Heart left ventricle (tissue), 16 donors: ENCODE data around the gene ENOX1. TPM values are rescaled to one million over a fixed set of nuclear protein-coding genes. Genes with fewer than 3 reads are reported as not detected.

Source experiments
- ATAC-seq, 4 donors: fragments of 200-7000 bp; cut with Tn5 transposase; one replicate each; pipeline ENCODE4 v1.9.1; 2020 to 2022; ENCODE audit warnings: moderate library complexity in 4 of 4, mild to moderate bottlenecking in 3 of 4, moderate number of reproducible peaks in 1 of 4
- DNase-seq, 5 donors: peaks; one replicate each; pipeline ENCODE4 v3.0.0-alpha.2; 2020
- H3K27ac ChIP-seq, 12 donors: fragments of 200-600 bp; sonication (generic) in 4 of 12; one replicate each; pipeline versions ENCODE4 v1.5.0 to v1.8.0; 2016 to 2022; ENCODE audit warnings: mild to moderate bottlenecking in 2 of 12
- H3K27me3 ChIP-seq, 9 donors: fragments of 200-600 bp; sonication (generic) in 2 of 9; one replicate each; pipeline versions ENCODE4 v1.5.1 to v1.8.0; 2016 to 2022; ENCODE audit warnings: mild to moderate bottlenecking in 3 of 9
- H3K36me3 ChIP-seq, 9 donors: fragments of 200-600 bp; sonication (generic) in 2 of 9; one replicate each; pipeline versions ENCODE4 v1.5.0 to v1.8.0; 2018 to 2022; ENCODE audit warnings: mild to moderate bottlenecking in 2 of 9
- H3K4me1 ChIP-seq, 12 donors: fragments of 200-600 bp; sonication (generic) in 4 of 12; one replicate each; pipeline versions ENCODE4 v1.5.0 to v1.8.0; 2016 to 2022; ENCODE audit warnings: mild to moderate bottlenecking in 3 of 12
- H3K4me3 ChIP-seq, 12 donors: fragments of 200-600 bp; sonication (generic) in 4 of 12; one replicate each; pipeline versions ENCODE4 v1.5.0 to v1.8.0; 2017 to 2022; ENCODE audit warnings: mild to moderate bottlenecking in 9 of 12, moderate library complexity in 4 of 12
- H3K9me3 ChIP-seq, 12 donors: fragments of 200-600 bp; sonication (generic) in 4 of 12; one replicate each; pipeline versions ENCODE4 v1.5.0 to v1.8.0; 2016 to 2022; ENCODE audit warnings: mild to moderate bottlenecking in 1 of 12
- CTCF ChIP-seq, 12 donors: fragments of 200-600 bp; sonication (generic) in 4 of 12; IDR thresholded peaks; one replicate each; pipeline versions ENCODE4 v1.5.0 to v1.8.0; 2018 to 2022; ENCODE audit warnings: antibody characterized with exemption in 12 of 12, mild to moderate bottlenecking in 5 of 12
- POLR2A ChIP-seq, 2 donors: fragments of 450-650 bp; IDR thresholded peaks; one replicate each; pipeline ENCODE4 v1.6.1; 2017; ENCODE audit warnings: antibody characterized with exemption in 2 of 2, mild to moderate bottlenecking in 2 of 2, moderate library complexity in 2 of 2
- WGBS, 4 donors: extraction: QIAGEN DNeasy Blood & Tissue Kit in 2 of 4; methylation state at CpG; one replicate each; pipeline versions ENCODE4 v1.1.5 to v1.1.7; 2013 to 2018; 5-methylcytosine and 5-hydroxymethylcytosine counted together
- intact Hi-C, 10 donors: fragments of 100-400 bp; cut with DNase I; formaldehyde crosslinking; loops; one replicate each; pipeline versions ENCODE4 v1.11.1 to v1.14.2; 2022
- polyA plus RNA-seq, 2 donors: library from polyadenylated mRNA; stranded (reverse); fragments of 200-250 nt; gene quantifications; one replicate each; pipeline ENCODE4 v1.2.3, GENCODE V29; 2013
- total RNA-seq, 9 donors: library from RNA; depleted of rRNA in 2 of 9; stranded (reverse); fragments of >200 nt in 2 of 9; fragmentation: NEBNext Ultra II Directional in 3 of 9; extraction: Animal tissue kit (Norgen Biotek cat#: 25700) in 3 of 9; gene quantifications; one replicate each; pipeline versions ENCODE4 v1.1.0 to v1.2.4, GENCODE V29; 2016 to 2023
- donor health status: ischemic (EF 13 %, LVEDD 7.1; RV severe dilation, severe dysfunction).
- donor health status: healthy with polysubstance abuse.
- donor health status: DM: no; HTN: yes; CAD: no.
- donor health status: DM: no; HTN: no; CAD: no.
- donor health status: ischemic (EF 25% LVEDD 6.9; RV normal size, moderate dysfunction).
- donor health status: ischemic (EF 25% LVEDD 5.7; RV mildly dilated, moderate dysfunction).
- donor health status: healthy.
- donor health status: DM: yes; HTN: yes; CAD: no.
- donor health status: ischemic (EF 35%, LVEDD 5.7; RV mildly dilated, moderate dysfunction).
- donor health status: nonischemic (EF 11% LVEDD 7.7; RV severe dilation, severe dysfunction).
- donor health status: DM: yes; HTN: yes; CAD: no.
- donor health status: PGD.
- donor health status: ischemic (EF 29% LVEDD 5.4; RV normal size, mild dysfunction).
- donor health status: nonischemic (EF 23%, LVEDD 6.1; RV moderate dilation, normal function).

The ENOX1 gene
- total and polyA plus RNA-seq, 11 donors = 2.0 to 10.1 (median 5.4) TPM

GRCh38 chr13:43316281-43316680 lies 470.5 kb downstream of the ENOX1 start:
- peaks cover 0 to 5% (median 0%) of the 10 kb centered on the region in 9 donors for H3K36me3 ChIP-seq
- H3K4me1 ChIP-seq = peaks cover 0 to 14% (median 6%) of the 10 kb centered on the region in 12 donors
- no peaks in the 10 kb centered on the region for H3K27me3 ChIP-seq
- ATAC-seq = no peak
- no peak for TF ChIP-seq CTCF (IDR thresholded peaks at IDR 0.05)
- TF ChIP-seq POLR2A (IDR thresholded peaks at IDR 0.05) = no peak
- intact Hi-C loops = loop anchor here in 1 of 10 donors (10.0 kb wide), 1 partner anchor 209 kb away; no protein-coding TSS in a partner anchor
- H3K4me3 ChIP-seq = no peak overlapping the region
- WGBS, 4 donors = 77 to 85% (median 79%) methylated on average over 2 of the region's 2 CpGs
- no peak overlapping the region for H3K27ac ChIP-seq
- no peak for DNase-seq
- no peaks in the 10 kb centered on the region for H3K9me3 ChIP-seq

GRCh38 chr13:43315522-43315921 lies 471.2 kb downstream of the ENOX1 start:
- Histone ChIP-seq H3K4me3 (no peak overlapping the region), H3K4me1 (peaks cover 0 to 14% (median 6%) of the 10 kb centered on the region in 12 donors), H3K27me3 (no peaks in the 10 kb centered on the region), H3K36me3 (no peaks in the 10 kb centered on the region), H3K27ac (no peak overlapping the region), H3K9me3 (no peaks in the 10 kb centered on the region)
- ATAC-seq (no peak), DNase-seq (no peak)
- 90 to 93% (median 92%) methylated on average over 5 of the region's 5 CpGs for WGBS, 4 donors
- TF ChIP-seq CTCF (IDR thresholded peaks at IDR 0.05) (no peak), POLR2A (IDR thresholded peaks at IDR 0.05) (no peak)
- intact Hi-C loops = loop anchor here in 1 of 10 donors (10.0 kb wide), 1 partner anchor 209 kb away; no protein-coding TSS in a partner anchor

- no peak for ATAC-seq
- no peak for TF ChIP-seq CTCF (IDR thresholded peaks at IDR 0.05)
- TF ChIP-seq POLR2A (IDR thresholded peaks at IDR 0.05) = no peak
- intact Hi-C loops = loop anchor here in 5 of 10 donors (5.0 to 10.0 kb wide), 3 partner anchors 485 to 565 kb away; partner anchors contain the start of genes CCDC122 (in 3 of the 5) and LACC1 (in 3 of the 5)
- DNase-seq = no peak
- H3K4me3 ChIP-seq = no peak overlapping the region
- no peaks in the 10 kb centered on the region for H3K9me3 ChIP-seq
- H3K27ac ChIP-seq = no peak overlapping the region
- H3K36me3 ChIP-seq = no peaks in the 10 kb centered on the region
- WGBS, 4 donors = 59 to 60% (median 60%) methylated on average over 4 of the region's 4 CpGs
- H3K27me3 ChIP-seq = no peaks in the 10 kb centered on the region
- H3K4me1 ChIP-seq = peaks cover 0 to 18% (median 7%) of the 10 kb centered on the region in 12 donors
Observed at GRCh38 chr13:43309311-43309710, 477.5 kb downstream of the ENOX1 start.

- H3K36me3 ChIP-seq = no peaks in the 10 kb centered on the region
- intact Hi-C loops = loop anchor here in 5 of 10 donors (5.0 to 10.0 kb wide), 3 partner anchors 487 to 567 kb away; partner anchors contain the start of genes CCDC122 (in 3 of the 5) and LACC1 (in 3 of the 5)
- TF ChIP-seq POLR2A (IDR thresholded peaks at IDR 0.05) (no peak), CTCF (IDR thresholded peaks at IDR 0.05) (no peak)
- peak overlapping the region in 8 of 12 donors; percentile 14 to 52 (median 40) for H3K27ac ChIP-seq
- peaks cover 0 to 23% (median 10%) of the 10 kb centered on the region in 12 donors for H3K4me1 ChIP-seq
- peak; percentile 85 to 88 (median 86) for ATAC-seq
- no peak overlapping the region for H3K4me3 ChIP-seq
- 31 to 39% (median 35%) methylated on average over 7 of the region's 7 CpGs for WGBS, 4 donors
- no peaks in the 10 kb centered on the region for H3K27me3 ChIP-seq
- no peaks in the 10 kb centered on the region for H3K9me3 ChIP-seq
- DNase-seq = peak; percentile 75 to 93 (median 90)
Observed at GRCh38 chr13:43307921-43308433, 478.8 kb downstream of the ENOX1 start.
